C4-2B (cell line): ENCODE measurements around the gene ACVR2A.

Source experiments
- CTCF ChIP-seq: fragments of 450-650 bp; conservative IDR thresholded peaks from 2 replicates; pipeline ENCODE4 v1.5.1; 2017; ENCODE audit warnings: mild to moderate bottlenecking
- ZFX ChIP-seq: fragments of 450-650 bp; IDR thresholded peaks from 2 replicates; pipeline ENCODE4 v1.6.1; 2017

- TF ChIP-seq CTCF (no peak), ZFX (no peak)
Measured at GRCh38 chr2:147913701-147914480, 69.1 kb downstream of the ACVR2A start.
